ENCODE data around the gene GPR137. TPM values are rescaled to one million over a fixed set of nuclear protein-coding genes. Genes with fewer than 3 reads are reported as not detected.

The GPR137 gene
- polyA plus RNA-seq, 3 donors: 27.2 to 42.7 (median 42.7) TPM

- no peak for DNase-seq (ENCODE audit: extremely low read depth in 1 of 11, low read depth in 9 of 11, low spot score in 4 of 11)
Observed at GRCh38 chr11:64327375-64327774, 41.7 kb downstream of the GPR137 start.

- DNase-seq (ENCODE audit: extremely low read depth in 1 of 11, low read depth in 9 of 11, low spot score in 4 of 11): no peak
Observed at GRCh38 chr11:64327993-64328392, 42.3 kb downstream of the GPR137 start.

DNA sequence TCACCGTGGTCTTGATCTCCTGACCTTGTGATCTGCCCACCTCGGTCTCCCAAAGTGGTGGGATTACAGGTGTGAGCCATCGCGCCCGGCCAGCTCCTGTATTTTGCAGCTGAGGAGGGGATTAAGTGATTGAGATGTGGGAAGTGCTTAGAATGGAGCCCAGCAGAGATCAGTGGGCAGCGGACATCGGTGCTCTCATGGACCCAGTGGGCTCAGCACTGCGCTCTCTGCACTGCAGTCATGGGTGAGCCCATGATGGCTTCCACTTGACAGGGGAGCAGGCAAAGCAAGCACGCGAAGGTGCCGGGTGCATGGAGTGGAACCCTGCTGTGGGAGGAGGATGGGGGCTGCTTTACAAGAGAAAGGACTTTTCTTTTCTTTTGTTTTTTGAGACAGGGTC, 45.2 kb downstream of the GPR137 start:
- DNase-seq (ENCODE audit: extremely low read depth in 1 of 11, low read depth in 9 of 11, low spot score in 4 of 11): no peak

- DNase-seq (ENCODE audit: extremely low read depth in 1 of 11, low read depth in 9 of 11, low spot score in 4 of 11): peak in 1 of 11 donors; percentile 34
Observed at GRCh38 chr11:64331569-64332371, 46.1 kb downstream of the GPR137 start.

- no peak for DNase-seq (ENCODE audit: extremely low read depth in 1 of 11, low read depth in 9 of 11, low spot score in 4 of 11)
Observed at GRCh38 chr11:64333556-64333955, 47.9 kb downstream of the GPR137 start.

DNA sequence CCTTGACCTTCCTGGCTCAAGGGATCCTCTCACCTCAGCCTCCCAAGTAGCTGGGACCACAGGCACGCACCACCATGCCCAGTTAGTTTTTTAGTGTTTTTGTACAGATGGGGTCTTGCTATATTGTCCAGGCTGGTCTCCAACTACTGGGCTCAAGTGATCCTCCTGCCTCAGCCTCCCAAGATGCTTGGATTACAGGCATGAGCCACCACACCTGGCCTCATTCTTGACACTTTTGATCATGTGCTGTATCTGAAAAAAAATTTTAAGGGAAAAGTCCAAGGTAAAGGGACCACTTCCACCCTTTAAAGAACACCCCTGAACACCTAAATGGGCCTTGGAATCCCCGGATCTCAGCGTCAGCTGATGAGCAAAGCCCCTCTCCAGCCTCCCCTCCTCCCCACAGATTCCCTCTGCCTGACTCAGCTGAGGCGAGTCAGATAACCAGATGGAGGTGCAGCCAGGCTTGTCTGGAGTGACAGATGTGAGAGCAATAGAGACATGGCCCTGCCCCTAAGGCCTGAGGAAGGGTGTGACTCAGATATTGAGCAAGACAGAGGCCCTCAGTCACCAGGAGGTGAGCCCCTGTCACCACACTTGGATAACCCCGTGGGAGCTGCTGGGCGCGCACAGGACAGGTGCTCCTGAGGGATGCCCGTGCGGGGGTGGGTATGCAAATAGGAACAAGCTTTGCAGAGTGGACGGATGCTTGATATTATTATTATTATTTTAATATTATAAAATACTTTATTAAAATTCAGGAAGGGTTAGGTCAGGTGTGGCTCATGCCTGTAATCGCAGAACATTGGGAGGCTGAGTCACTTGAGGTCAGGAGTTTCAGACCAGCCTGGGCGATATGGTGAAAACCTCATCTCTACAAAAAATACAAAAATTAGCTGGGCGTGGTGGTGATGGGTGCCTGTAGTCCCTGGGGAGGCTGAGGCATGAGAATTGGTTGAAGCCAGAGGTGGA, 49.4 kb downstream of the GPR137 start:
- DNase-seq (ENCODE audit: extremely low read depth in 1 of 11, low read depth in 9 of 11, low spot score in 4 of 11): no peak

GRCh38 chr11:64337538-64338249, 52.0 kb downstream of the GPR137 start:
- no peak for DNase-seq (ENCODE audit: extremely low read depth in 1 of 11, low read depth in 9 of 11, low spot score in 4 of 11)

DNA sequence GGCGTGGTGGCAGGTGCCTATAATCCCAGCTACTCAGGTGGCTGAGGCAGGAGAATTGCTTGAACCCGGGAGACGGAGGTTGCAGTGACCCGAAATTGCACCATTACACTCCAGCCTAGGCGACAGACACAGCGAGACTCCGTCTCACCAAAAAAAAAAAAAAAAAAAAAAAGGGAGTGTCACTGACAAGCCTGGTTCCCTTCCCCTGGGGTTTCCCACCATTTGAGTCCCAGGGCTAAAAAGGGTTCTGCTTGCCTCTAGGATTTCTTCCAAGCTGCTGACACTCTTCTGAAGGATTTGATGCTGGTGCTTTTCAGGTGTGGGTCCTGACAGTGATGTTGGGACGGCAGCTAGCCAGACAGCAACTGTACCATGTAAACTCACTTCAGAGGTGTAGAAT, 53.1 kb downstream of the GPR137 start:
- no peak for DNase-seq (ENCODE audit: extremely low read depth in 1 of 11, low read depth in 9 of 11, low spot score in 4 of 11)

Other genes with a start within 250 kb of the GPR137 start
- gene FLRT1, start 249.9 kb upstream of the GPR137 start, polyA plus RNA-seq (ENCODE audit: insufficient read length in 3 of 3): 1 to 10 TPM; 2.2 to 3.3 (median 3.2) TPM
- gene MACROD1, start 119.7 kb upstream of the GPR137 start, polyA plus RNA-seq (ENCODE audit: insufficient read length in 3 of 3): 10 to 100 TPM; 13.4 to 19.5 (median 17.8) TPM
- 100 to 1,000 TPM; 173 to 197 (median 188) TPM for gene STIP1, start 99.7 kb upstream of the GPR137 start, polyA plus RNA-seq (ENCODE audit: insufficient read length in 3 of 3)
- 1 to 10 TPM; 4.7 to 6.5 (median 5.9) TPM for gene FERMT3, start 79.1 kb upstream of the GPR137 start, polyA plus RNA-seq (ENCODE audit: insufficient read length in 3 of 3)
- gene TRPT1, start 59.7 kb upstream of the GPR137 start, polyA plus RNA-seq (ENCODE audit: insufficient read length in 3 of 3): 10 to 100 TPM; 45.0 to 59.9 (median 49.3) TPM
- gene NUDT22, start 59.6 kb upstream of the GPR137 start, polyA plus RNA-seq (ENCODE audit: insufficient read length in 3 of 3): 10 to 100 TPM; 17.7 to 32.8 (median 28.0) TPM
- gene DNAJC4, start 55.3 kb upstream of the GPR137 start, polyA plus RNA-seq (ENCODE audit: insufficient read length in 3 of 3): 10 to 100 TPM; 56.1 to 76.7 (median 63.6) TPM
- 10 to 100 TPM; 83.8 to 99.3 (median 95.3) TPM for gene VEGFB, start 51.3 kb upstream of the GPR137 start, polyA plus RNA-seq (ENCODE audit: insufficient read length in 3 of 3)
- 100 to 1,000 TPM in 2 of 3 donors, 10 to 100 TPM in 1; 74.5 to 111 (median 102) TPM for gene FKBP2, start 44.8 kb upstream of the GPR137 start, polyA plus RNA-seq (ENCODE audit: insufficient read length in 3 of 3)
- 10 to 100 TPM; 59.6 to 85.8 (median 69.1) TPM for gene PPP1R14B, start 38.9 kb upstream of the GPR137 start, polyA plus RNA-seq (ENCODE audit: insufficient read length in 3 of 3)
- gene PLCB3, start 34.3 kb upstream of the GPR137 start, polyA plus RNA-seq (ENCODE audit: insufficient read length in 3 of 3): 10 to 100 TPM; 11.6 to 17.7 (median 15.1) TPM
- gene BAD, start 1.2 kb upstream of the GPR137 start, polyA plus RNA-seq (ENCODE audit: insufficient read length in 3 of 3): 10 to 100 TPM; 36.7 to 58.9 (median 54.2) TPM
- under 1 TPM in 1 of 3 donors, not detected in 2; 0.11 TPM for gene KCNK4, start 5.5 kb downstream of the GPR137 start, polyA plus RNA-seq (ENCODE audit: insufficient read length in 3 of 3)
- under 1 TPM in 1 of 3 donors, not detected in 2; 0.47 TPM for gene CATSPERZ, start 14.5 kb downstream of the GPR137 start, polyA plus RNA-seq (ENCODE audit: insufficient read length in 3 of 3)
- gene ESRRA, start 19.7 kb downstream of the GPR137 start, polyA plus RNA-seq (ENCODE audit: insufficient read length in 3 of 3): 10 to 100 TPM; 16.6 to 30.5 (median 26.3) TPM
- 100 to 1,000 TPM; 203 to 244 (median 219) TPM for gene TRMT112, start 31.7 kb downstream of the GPR137 start, polyA plus RNA-seq (ENCODE audit: insufficient read length in 3 of 3)
- 100 to 1,000 TPM; 161 to 233 (median 207) TPM for gene PRDX5, start 32.3 kb downstream of the GPR137 start, polyA plus RNA-seq (ENCODE audit: insufficient read length in 3 of 3)
- gene CCDC88B, start 54.4 kb downstream of the GPR137 start, polyA plus RNA-seq (ENCODE audit: insufficient read length in 3 of 3): 1 to 10 TPM; 1.7 to 5.0 (median 3.9) TPM
- 10 to 100 TPM in 2 of 3 donors, 1 to 10 TPM in 1; 6.7 to 13.9 (median 12.6) TPM for gene RPS6KA4, start 73.3 kb downstream of the GPR137 start, polyA plus RNA-seq (ENCODE audit: insufficient read length in 3 of 3)